K562 (cell line): Measurements from ENCODE around the gene CFL1. TPM values are rescaled to one million over a fixed set of nuclear protein-coding genes. Genes with fewer than 3 reads are reported as not detected.
A peak's percentile ranks its signal among the peaks of the same experiment; 100 is the strongest.

Experiments
- BRD9 ChIP-seq: fragments of 450-650 bp; IDR thresholded peaks from 2 replicates; pipeline ENCODE4 v1.6.1; 2018; ENCODE audit warnings: low read depth; ENCODE audit not compliant: partially characterized antibody
- CAMTA2 ChIP-seq: fragments of 250-450 bp; sonication (Bioruptor Pico); conservative IDR thresholded peaks from 2 replicates; pipeline ENCODE4 v1.5.1; 2022
- ETS1 ChIP-seq: conservative IDR thresholded peaks from 2 replicates; pipeline ENCODE4 v1.6.1; 2011; ENCODE audit warnings: low read depth, mild to moderate bottlenecking, low read length; ENCODE audit not compliant: control insufficient read depth
- FIP1L1 ChIP-seq: fragments of 200-400 bp; formaldehyde crosslinking; IDR thresholded peaks from 2 replicates; pipeline ENCODE4 v1.6.1; 2018; ENCODE audit warnings: mild to moderate bottlenecking, low read depth, low read length; ENCODE audit not compliant: poor library complexity, severe bottlenecking
- HNRNPK ChIP-seq: fragments of 200-400 bp; formaldehyde crosslinking; IDR thresholded peaks from one replicate; pipeline ENCODE4 v1.6.1; 2018; ENCODE audit warnings: mild to moderate bottlenecking, low read depth, low read length; ENCODE audit not compliant: poor library complexity, severe bottlenecking
- KDM5B ChIP-seq: fragments of 200-600 bp; sonication (generic); IDR thresholded peaks from 2 replicates; pipeline ENCODE4 v1.6.1; 2012; ENCODE audit warnings: low read depth, mild to moderate bottlenecking, moderate library complexity, low read length, control low read depth, inconsistent platforms; ENCODE audit not compliant: insufficient replicate concordance
- MTA2 ChIP-seq: fragments of 450-650 bp; IDR thresholded peaks from 2 replicates; pipeline ENCODE4 v1.6.1; 2016; ENCODE audit warnings: low read depth
- RBFOX2 ChIP-seq: fragments of 200-400 bp; formaldehyde crosslinking; IDR thresholded peaks from 2 replicates; pipeline ENCODE4 v1.6.1; 2017; ENCODE audit warnings: low read depth, mild to moderate bottlenecking, low read length, moderate library complexity
- REST ChIP-seq, 2 experiments: fragments of 450-650 bp; formaldehyde crosslinking in 1 of 2; IDR thresholded peaks; 2 replicates each; pipeline versions ENCODE4 v1.4.0 to v1.6.1; 2014 to 2020; ENCODE audit warnings: mild to moderate bottlenecking in 2 of 2, borderline replicate concordance in 1 of 2, low read depth in 1 of 2
- TARDBP ChIP-seq: fragments of 450-650 bp; IDR thresholded peaks from 2 replicates; pipeline ENCODE4 v1.6.1; 2016
- TOE1 ChIP-seq, 2 experiments: fragments of 450-650 bp in 1 of 2; sonication (generic) in 1 of 2; formaldehyde crosslinking in 1 of 2; IDR thresholded peaks; 2 replicates each; pipeline versions ENCODE4 v1.7.1 to v1.8.0; 2016 to 2022; ENCODE audit warnings: borderline replicate concordance in 2 of 2, mild to moderate bottlenecking in 2 of 2, antibody characterized with exemption in 1 of 2, inconsistent platforms in 1 of 2, low read depth in 1 of 2, missing genetic modification reagents in 1 of 2, moderate library complexity in 1 of 2
- ZFP36 ChIP-seq: fragments of 150-350 bp; IDR thresholded peaks from 2 replicates; pipeline ENCODE4 v1.6.1; 2018; ENCODE audit warnings: low read length, low read depth; ENCODE audit not compliant: partially characterized antibody
- ZFX ChIP-seq: sonication (generic); formaldehyde crosslinking; IDR thresholded peaks from 2 replicates; pipeline ENCODE4 v1.8.0; 2022; ENCODE audit warnings: mild to moderate bottlenecking, missing genetic modification reagents, moderate library complexity
- ZNF274 ChIP-seq: IDR thresholded peaks from 2 replicates; pipeline ENCODE4 v1.6.1; 2011; ENCODE audit warnings: low read depth, mild to moderate bottlenecking, low read length, moderate library complexity, borderline replicate concordance
- ZNF311 ChIP-seq: fragments of 250-450 bp; sonication (Bioruptor Pico); IDR thresholded peaks from 2 replicates; pipeline ENCODE4 v1.4.0; 2020; ENCODE audit warnings: mild to moderate bottlenecking, moderate library complexity
- polyA plus RNA-seq, 8 experiments: library from polyadenylated mRNA; depleted of rRNA in 4 of 8; stranded (reverse) in 5 of 8; unstranded in 3 of 8; fragments of >200 nt; fragmentation: Nextera tagmentation in 2 of 8; fragmentation: Illumina TruSeq in 1 of 8; extraction: Ambion mirVana in 2 of 8; extraction: Trizol in 1 of 8; gene quantifications; 2 replicates each; pipeline versions ENCODE4 v1.2.1 to v1.2.3, GENCODE V29; 2011 to 2014; ENCODE audit warnings: inconsistent platforms in 1 of 8, missing spikeins in 1 of 8
- total RNA-seq, 7 experiments: library from RNA; depleted of rRNA in 6 of 7; stranded (reverse); fragments of >200 nt in 6 of 7; fragmentation: Illumina TruSeq in 2 of 7; extraction: Trizol in 2 of 7; gene quantifications; 2 replicates each; pipeline versions ENCODE4 v1.2.1 to v1.2.3, GENCODE V29; 2011 to 2021; ENCODE audit warnings: low replicate concordance in 1 of 7

The CFL1 gene
- total and polyA plus RNA-seq, 9 of the 15 experiments (the other 6 are each of a cell fraction or from before 2014, with no cell fraction given) = 105 to 1,101 (median 859) TPM

- TF ChIP-seq ETS1 = peak; percentile 82; the same call in 1 of the 2 replicates
- TF ChIP-seq TARDBP = peak; percentile 21; the same call in 1 of the 2 replicates
- TF ChIP-seq ZFP36 = peak; percentile 67
- no peak for TF ChIP-seq CAMTA2 (CRISPR knock-in tag)
- no peak for TF ChIP-seq ZNF274
- peak; percentile 46; the same call in 1 of the 2 replicates for TF ChIP-seq ZFX (CRISPR knock-in tag)
- no peak for TF ChIP-seq BRD9
- no peak for TF ChIP-seq ZNF311
- TF ChIP-seq RBFOX2 = peak; percentile 93
- peak; percentile 97 for TF ChIP-seq KDM5B
- TF ChIP-seq FIP1L1 = peak; percentile 34
- TF ChIP-seq REST (IDR thresholded peaks at IDR 0.05; ENCODE audit: borderline replicate concordance) = no peak
- TF ChIP-seq REST (CRISPR knock-in tag; IDR thresholded peaks at IDR 0.05; ENCODE audit: low read depth) = 0 out of 2 replicates have a peak, but pooled peaks have one; percentile 26
- peak; percentile 57 for TF ChIP-seq HNRNPK
- TF ChIP-seq TOE1 (IDR thresholded peaks at IDR 0.05; ENCODE audit: borderline replicate concordance) = peak; percentile 48; the same call in 1 of the 2 replicates
- no peak for TF ChIP-seq TOE1 (CRISPR knock-in tag; IDR thresholded peaks at IDR 0.05; ENCODE audit: borderline replicate concordance, low read depth)
- TF ChIP-seq MTA2 = no peak
These were observed 42.3 kb upstream of the CFL1 start, which contains the start of gene FOSL1 (continued) for GRCh38 chr11:65900125-65900898.
